Stimulated activated CD4-positive, alpha-beta T cell treated with anti-CD3 and anti-CD28 coated beads, Interleukin-2, amount 100 ng/mL, for 4 hours (primary cell): ENCODE measurements around the gene TMEM141.

ENCODE experiments used
- DNase-seq: peaks from one replicate; pipeline ENCODE4 v3.0.0-alpha.2; 2020; ENCODE audit warnings: low read depth

TMEM141 gene

DNA sequence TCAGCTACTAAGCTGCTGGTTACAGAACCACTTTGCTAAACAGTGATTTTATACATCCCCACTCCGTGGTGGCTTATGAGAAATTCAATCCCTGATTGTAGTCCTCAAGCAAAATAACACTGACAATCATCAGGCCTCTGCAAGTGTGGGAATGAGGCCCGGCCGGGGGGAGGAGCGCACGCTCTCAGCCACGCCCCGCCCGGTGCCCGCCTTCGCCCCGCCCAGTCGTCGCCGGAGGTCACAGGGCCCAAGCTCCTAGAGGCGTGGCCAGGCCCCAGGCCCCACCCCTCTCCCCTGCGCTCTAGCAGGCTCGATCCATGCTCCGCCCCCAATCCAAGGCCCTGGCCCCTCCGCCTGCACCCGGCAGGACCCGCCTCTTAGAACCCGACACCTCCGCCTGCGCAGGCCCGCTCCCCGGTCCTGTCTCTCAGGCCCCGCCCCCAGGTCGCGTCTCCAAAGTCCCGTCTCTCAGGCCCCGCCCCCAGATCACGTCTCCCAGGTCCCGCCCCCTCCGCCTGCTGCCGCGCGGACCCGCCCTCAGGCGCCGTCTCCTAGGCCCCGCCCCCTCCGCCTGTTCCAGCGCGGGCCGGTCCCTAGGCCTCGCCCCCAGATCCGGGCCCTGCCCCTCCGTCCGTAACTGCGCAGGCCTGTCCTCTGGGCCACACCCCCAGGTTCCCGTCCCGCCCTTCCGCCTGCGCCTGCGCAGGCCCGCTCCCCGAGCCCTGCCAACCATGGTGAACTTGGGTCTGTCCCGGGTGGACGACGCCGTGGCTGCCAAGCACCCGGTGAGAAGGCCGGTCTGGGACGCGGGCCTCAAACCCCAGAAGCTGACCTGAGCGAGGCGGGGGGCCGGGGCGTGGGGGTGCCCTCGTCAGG, at the start of gene TMEM141:
TMEM141 (plus strand) TSS at position 705 of the 876 bp plus-strand sequence; CDS start at position 732, 27 bp downstream.
- DNase-seq, result peak; percentile 100

DNA sequence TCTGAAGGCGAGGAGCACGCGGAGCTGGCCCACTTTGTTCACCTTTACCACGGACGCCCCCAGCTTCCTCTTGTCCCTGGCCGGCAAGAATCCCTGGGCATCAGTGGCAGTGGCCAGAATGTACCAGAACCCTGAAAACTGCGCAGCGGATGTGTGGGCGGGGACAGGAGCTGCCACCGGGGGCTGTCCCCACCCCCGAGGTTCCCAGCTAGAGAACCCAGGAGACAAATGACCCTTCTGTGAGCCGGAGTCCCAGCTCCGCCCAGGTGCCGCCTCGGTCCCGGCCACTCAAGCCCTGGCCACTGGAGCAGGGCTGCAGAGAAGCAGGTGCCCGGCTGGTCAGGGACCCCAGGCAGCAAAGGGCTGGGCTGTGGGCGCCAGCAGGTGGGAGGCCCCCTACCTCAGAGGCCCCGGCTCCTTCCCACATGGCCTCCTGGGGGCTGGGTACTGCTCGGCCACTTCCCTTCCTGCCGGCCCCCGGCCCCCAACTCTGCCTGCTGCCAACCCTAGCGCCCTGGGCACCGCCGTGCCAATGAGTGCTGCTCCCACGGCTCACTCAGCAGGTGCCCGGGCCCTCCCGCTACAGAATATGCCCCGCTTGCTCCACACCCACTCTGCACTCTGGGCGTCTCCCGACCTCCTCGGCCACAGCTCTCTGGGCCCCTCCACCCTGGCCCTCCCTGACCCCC, 49.1 kb upstream of the TMEM141 start:
- DNase-seq, result no peak

DNA sequence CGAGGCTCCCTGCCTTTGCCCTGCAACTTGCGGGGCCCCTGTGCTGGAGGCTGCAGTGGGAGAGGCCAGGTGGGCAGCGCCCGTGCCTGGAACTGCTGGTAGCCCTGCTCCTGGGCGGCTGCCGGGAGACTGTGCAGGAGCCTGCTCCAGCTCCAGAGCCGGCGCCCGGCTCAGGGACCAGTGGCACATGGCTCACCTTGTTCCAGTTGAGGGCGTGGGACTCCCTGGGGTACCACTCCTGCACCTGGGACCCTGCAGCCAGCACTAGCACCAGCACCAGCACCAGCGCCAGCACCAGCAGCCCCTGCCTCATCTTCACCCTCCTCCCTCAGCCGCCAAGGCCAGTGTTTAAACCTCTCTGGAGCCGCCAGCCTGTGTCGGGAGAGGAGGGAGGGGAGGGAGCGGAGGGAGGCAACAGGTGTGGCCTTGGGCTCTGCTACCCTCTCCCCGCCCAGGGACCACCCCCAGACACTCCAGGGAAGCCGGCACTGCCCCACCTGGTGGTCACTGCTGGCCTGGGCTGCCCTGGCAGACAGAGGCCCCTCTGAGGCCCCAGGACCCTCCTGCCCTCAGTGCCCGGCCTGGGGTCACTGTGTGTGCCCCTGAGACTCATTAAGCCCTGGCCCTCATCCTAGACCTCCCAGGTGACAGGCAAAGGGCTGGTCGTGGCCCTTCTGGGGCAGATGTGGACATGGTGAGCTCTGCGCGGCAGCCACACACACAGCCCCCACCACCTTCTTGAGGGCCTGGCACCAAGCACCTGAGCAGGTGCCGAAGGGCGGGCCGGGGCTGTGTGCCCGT, 48.4 kb upstream of the TMEM141 start, which contains the start of gene LCN10:
LCN10 (minus strand) TSS at position 350 of the 801 bp plus-strand sequence; CDS start at position 313, 37 bp downstream.
- DNase-seq, result no peak

DNA sequence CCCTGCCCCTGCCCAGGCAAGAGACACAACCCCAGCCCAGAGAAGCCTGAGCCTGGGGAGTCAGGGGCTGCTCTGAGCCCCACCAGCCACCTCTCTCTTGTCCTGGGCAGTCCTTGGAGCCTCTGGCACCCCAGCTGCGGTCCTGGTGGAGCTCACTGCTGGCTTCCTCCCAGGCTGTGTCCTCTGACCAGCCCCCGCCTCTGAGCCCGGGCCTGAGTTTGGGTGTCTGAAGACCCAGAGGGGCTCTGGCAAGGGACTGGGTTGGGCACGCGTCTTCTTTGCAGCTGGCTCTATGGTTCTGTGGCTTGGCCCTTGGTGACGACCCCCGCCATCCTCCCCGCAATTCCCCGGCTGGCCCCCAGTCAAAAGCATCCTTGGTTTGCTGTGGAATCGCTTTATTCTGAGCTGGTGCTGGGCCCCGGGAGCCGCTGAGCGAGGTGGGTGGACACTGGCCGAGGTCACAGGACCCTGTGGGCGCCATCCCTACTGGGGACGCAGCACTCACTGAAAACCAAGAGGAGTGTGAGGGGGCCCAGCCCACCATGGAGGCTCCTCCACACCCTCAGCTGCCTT, 47.4 kb upstream of the TMEM141 start:
- DNase-seq, result no peak

GRCh38 chr9:136744773-136745172, 46.4 kb upstream of the TMEM141 start:
- DNase-seq, result no peak

GRCh38 chr9:136745389-136746154, 45.6 kb upstream of the TMEM141 start:
- DNase-seq, result no peak

- DNase-seq, result no peak
Measured at GRCh38 chr9:136746155-136746490, 45.0 kb upstream of the TMEM141 start.

GRCh38 chr9:136746621-136747020, 44.5 kb upstream of the TMEM141 start:
- no peak for DNase-seq

- DNase-seq, result no peak
Measured at GRCh38 chr9:136747161-136748060, 43.7 kb upstream of the TMEM141 start.

DNA sequence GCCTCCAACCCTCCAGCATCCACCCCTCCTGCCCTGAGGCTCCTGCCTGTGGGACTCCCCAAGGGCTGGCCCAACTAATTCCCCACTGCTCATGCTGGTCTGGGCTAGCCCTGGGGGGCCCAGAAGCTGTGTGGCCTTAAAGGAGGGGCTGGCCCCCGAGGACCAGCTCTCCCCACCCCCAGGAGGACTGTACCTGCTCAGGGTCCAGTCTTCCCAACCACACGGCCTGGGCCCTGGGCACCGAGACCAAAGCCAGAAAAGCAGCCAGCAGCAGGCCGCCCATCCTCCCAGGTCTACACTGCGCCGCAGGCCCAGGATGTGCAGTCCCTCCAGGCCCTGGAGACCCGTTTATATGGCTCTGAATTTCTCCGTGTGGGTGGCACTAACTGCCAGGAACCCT, 42.9 kb upstream of the TMEM141 start, which contains the start of gene LCN6:
LCN6 (minus strand) TSS at position 325 of the 400 bp plus-strand sequence; CDS start at position 283, 42 bp downstream.
- no peak for DNase-seq

DNA sequence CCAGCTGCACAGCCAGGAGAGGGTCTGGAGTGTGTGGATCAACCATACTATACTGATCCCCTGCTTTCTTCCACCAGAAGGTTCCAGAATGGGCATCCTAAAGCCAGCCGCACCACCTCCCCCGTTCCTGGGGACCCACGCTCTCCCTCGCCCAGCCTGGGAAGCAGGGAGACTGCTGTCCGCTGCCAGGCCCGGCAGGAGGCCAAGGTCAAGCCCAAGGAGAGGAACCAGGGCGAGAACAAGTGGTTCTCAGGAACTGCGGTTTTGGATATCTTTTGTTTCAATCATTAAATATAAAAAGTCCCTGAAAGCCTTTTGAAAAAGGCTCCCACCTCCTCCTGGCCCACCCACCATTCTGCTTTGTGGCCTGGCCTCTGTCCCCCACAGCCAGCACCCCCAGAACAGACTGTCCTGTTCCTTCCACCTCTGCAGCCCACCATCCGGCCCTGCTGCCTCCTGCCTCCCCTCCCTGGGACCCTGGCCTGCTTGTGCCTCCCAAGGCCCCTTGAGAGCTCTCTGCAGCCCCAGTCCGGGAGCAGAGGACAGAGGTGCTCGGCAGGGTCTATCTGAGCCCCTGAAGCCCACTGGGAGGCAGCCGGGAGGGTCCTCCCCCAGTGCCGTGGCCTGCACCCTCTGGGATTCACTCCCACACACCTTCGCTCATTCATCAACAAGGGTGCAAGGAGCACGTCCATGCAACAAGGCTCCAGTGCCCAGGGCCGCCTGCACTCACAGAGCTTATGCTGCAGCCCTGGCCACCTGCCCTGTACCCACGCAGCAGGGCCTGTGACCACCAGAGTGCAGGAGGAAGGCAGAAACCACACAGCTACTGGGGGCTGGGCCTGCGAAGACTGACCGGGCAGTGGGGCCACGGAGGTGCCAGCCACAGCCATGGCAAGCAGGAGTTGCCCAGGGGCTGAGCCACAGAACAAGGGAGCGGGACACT, 42.2 kb upstream of the TMEM141 start:
- DNase-seq, result no peak

- no peak for DNase-seq
Measured at GRCh38 chr9:136750526-136750925, 40.6 kb upstream of the TMEM141 start.

- DNase-seq, result no peak
Measured at GRCh38 chr9:136751244-136751643, 39.9 kb upstream of the TMEM141 start.

GRCh38 chr9:136751814-136752213, 39.3 kb upstream of the TMEM141 start:
- no peak for DNase-seq

DNA sequence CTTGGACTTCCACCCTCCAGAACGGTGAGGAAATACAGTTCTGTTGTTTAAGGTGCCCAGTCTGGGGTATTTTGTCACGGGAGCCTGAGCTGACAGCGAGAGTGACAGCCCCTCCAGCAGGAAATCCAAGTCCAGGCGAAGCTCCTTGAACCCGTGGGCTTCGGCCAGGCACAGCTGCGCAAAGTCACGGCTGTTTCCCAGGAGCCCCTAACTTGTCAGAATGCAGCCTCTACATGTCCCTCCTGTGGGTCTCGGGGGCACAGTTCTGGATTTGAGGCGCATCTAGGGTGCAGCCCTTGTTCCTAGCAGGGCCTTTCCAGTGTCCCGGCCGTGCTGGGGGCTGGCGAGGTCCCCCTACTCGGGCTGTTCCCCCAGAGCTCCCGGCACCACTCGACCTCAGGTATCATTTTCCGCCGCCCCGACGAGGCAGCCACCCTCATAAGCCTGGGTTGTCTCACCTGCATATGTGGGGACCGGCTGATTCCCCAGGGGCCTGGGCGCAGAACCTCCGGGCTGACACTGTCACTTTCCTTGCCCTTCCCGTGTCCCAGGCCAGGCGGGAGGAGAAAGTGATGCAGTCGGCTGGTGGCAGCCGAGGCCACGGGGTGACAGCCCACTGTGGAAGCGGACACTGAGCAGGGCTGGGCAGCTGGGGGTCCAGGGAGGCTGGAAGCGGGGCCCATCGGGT, 37.6 kb upstream of the TMEM141 start:
- no peak for DNase-seq

- DNase-seq, result no peak
Measured at GRCh38 chr9:136754059-136754572, 37.0 kb upstream of the TMEM141 start.

- DNase-seq, result no peak
Measured at GRCh38 chr9:136754626-136755301, 36.4 kb upstream of the TMEM141 start.
